ENCODE results near the gene AKT3. TPM values are rescaled to one million over a fixed set of nuclear protein-coding genes. Genes with fewer than 3 reads are reported as not detected.

Gene AKT3
- total RNA-seq, 4 donors from 2014 or later, result 8.5 to 16.0 (median 15.2) TPM

- ATAC-seq (no peak), DNase-seq (no peak)
- H3K4me3 ChIP-seq, result no peak overlapping the region
- H3K27ac ChIP-seq, result no peak overlapping the region
- TF ChIP-seq CTCF (IDR thresholded peaks at IDR 0.05 in 4 of 5, conservative IDR thresholded peaks at IDR 0.05 in 1 of 5), result no peak
- no peak for TF ChIP-seq POLR2A (IDR thresholded peaks at IDR 0.05)
- intact Hi-C loops (cut with DNase I; ENCODE audit: low total_unique reads), result no loop called here
- H3K27me3 ChIP-seq, result no peaks in the 10 kb centered on the region
- no peaks in the 10 kb centered on the region for H3K4me1 ChIP-seq
- H3K36me3 ChIP-seq, result no peaks in the 10 kb centered on the region
- in situ Hi-C loops (cut with MboI; ENCODE audit: low sequenced_read_pairs in 4 of 4), result no loop called here
- no peaks in the 10 kb centered on the region for H3K9me3 ChIP-seq
Measured at GRCh38 chr1:243568793-243569192, 281.2 kb downstream of the AKT3 start.

- no peak for TF ChIP-seq CTCF (IDR thresholded peaks at IDR 0.05 in 4 of 5, conservative IDR thresholded peaks at IDR 0.05 in 1 of 5)
- no peak for TF ChIP-seq POLR2A (IDR thresholded peaks at IDR 0.05)
- intact Hi-C loops (cut with DNase I; ENCODE audit: low total_unique reads), result no loop called here
- no peak for ATAC-seq
- DNase-seq, result no peak
- H3K4me3 ChIP-seq, result no peak overlapping the region
- in situ Hi-C loops (cut with MboI; ENCODE audit: low sequenced_read_pairs in 4 of 4), result no loop called here
- H3K4me1 ChIP-seq, result no peaks in the 10 kb centered on the region
- no peak overlapping the region for H3K27ac ChIP-seq
- no peaks in the 10 kb centered on the region for H3K36me3 ChIP-seq
- H3K9me3 ChIP-seq, result no peaks in the 10 kb centered on the region
- no peaks in the 10 kb centered on the region for H3K27me3 ChIP-seq
Measured at GRCh38 chr1:243564814-243565213, 285.2 kb downstream of the AKT3 start.

GRCh38 chr1:243563732-243564131, 286.3 kb downstream of the AKT3 start:
- no peaks in the 10 kb centered on the region for H3K9me3 ChIP-seq
- no peaks in the 10 kb centered on the region for H3K4me1 ChIP-seq
- in situ Hi-C loops (cut with MboI; ENCODE audit: low sequenced_read_pairs in 4 of 4) (no loop called here), intact Hi-C loops (cut with DNase I; ENCODE audit: low total_unique reads) (no loop called here)
- no peak overlapping the region for H3K27ac ChIP-seq
- TF ChIP-seq CTCF (IDR thresholded peaks at IDR 0.05 in 4 of 5, conservative IDR thresholded peaks at IDR 0.05 in 1 of 5), result no peak
- no peak for TF ChIP-seq POLR2A (IDR thresholded peaks at IDR 0.05)
- DNase-seq, result no peak
- no peaks in the 10 kb centered on the region for H3K27me3 ChIP-seq
- ATAC-seq, result no peak
- H3K36me3 ChIP-seq, result no peaks in the 10 kb centered on the region
- H3K4me3 ChIP-seq, result no peak overlapping the region

GRCh38 chr1:243562473-243562872, 287.6 kb downstream of the AKT3 start:
- DNase-seq, result no peak
- intact Hi-C loops (cut with DNase I; ENCODE audit: low total_unique reads) (no loop called here), in situ Hi-C loops (cut with MboI; ENCODE audit: low sequenced_read_pairs in 4 of 4) (no loop called here)
- no peaks in the 10 kb centered on the region for H3K27me3 ChIP-seq
- no peak for ATAC-seq
- H3K36me3 ChIP-seq, result no peaks in the 10 kb centered on the region
- no peaks in the 10 kb centered on the region for H3K4me1 ChIP-seq
- H3K4me3 ChIP-seq, result no peak overlapping the region
- TF ChIP-seq POLR2A (IDR thresholded peaks at IDR 0.05) (no peak), CTCF (IDR thresholded peaks at IDR 0.05 in 4 of 5, conservative IDR thresholded peaks at IDR 0.05 in 1 of 5) (no peak)
- no peaks in the 10 kb centered on the region for H3K9me3 ChIP-seq
- no peak overlapping the region for H3K27ac ChIP-seq

- Histone ChIP-seq H3K4me3 (no peak overlapping the region), H3K27ac (no peak overlapping the region), H3K9me3 (no peaks in the 10 kb centered on the region), H3K27me3 (no peaks in the 10 kb centered on the region), H3K36me3 (no peaks in the 10 kb centered on the region), H3K4me1 (no peaks in the 10 kb centered on the region)
- TF ChIP-seq POLR2A (IDR thresholded peaks at IDR 0.05), result no peak
- TF ChIP-seq CTCF (IDR thresholded peaks at IDR 0.05 in 4 of 5, conservative IDR thresholded peaks at IDR 0.05 in 1 of 5), result no peak
- intact Hi-C loops (cut with DNase I; ENCODE audit: low total_unique reads), result no loop called here
- ATAC-seq, result no peak
- no peak for DNase-seq
- in situ Hi-C loops (cut with MboI; ENCODE audit: low sequenced_read_pairs in 4 of 4), result no loop called here
Measured at GRCh38 chr1:243561588-243562319, 288.3 kb downstream of the AKT3 start.

Measured in gastrocnemius medialis (tissue), 4 donors.